Adrenal gland (tissue), 12 donors: ENCODE results near the gene IDS. TPM values are rescaled to one million over a fixed set of nuclear protein-coding genes. Genes with fewer than 3 reads are reported as not detected.
"Not testable (repeated sequence)": the region's sequence is repeated elsewhere in the genome, so short reads cannot be mapped to it uniquely, and the experiment has no call there.

ENCODE experiments used
- DNase-seq, 7 donors: peaks; one replicate each; pipeline ENCODE4 v3.0.0-alpha.2; 2019 to 2020
- H3K27ac ChIP-seq, 5 donors: fragments of 200-600 bp; sonication (generic) in 4 of 5; 1 replicate in 3 of 5; 2 replicates in 2 of 5; pipeline versions ENCODE4 v1.5.1 to v1.8.0; 2016 to 2020; ENCODE audit warnings: mild to moderate bottlenecking in 1 of 5
- H3K27me3 ChIP-seq: fragments of 200-600 bp; 2 replicates; pipeline ENCODE4 v1.8.0; 2021
- H3K36me3 ChIP-seq, 2 donors: fragments of 200-600 bp; replicated peaks in 1 of 2; 1 replicate in 1 of 2; 2 replicates in 1 of 2; pipeline versions ENCODE4 v1.5.1 to v1.8.0; 2018 to 2022
- H3K4me1 ChIP-seq, 2 donors: fragments of 200-600 bp; replicated peaks in 1 of 2; 1 replicate in 1 of 2; 2 replicates in 1 of 2; pipeline versions ENCODE4 v1.5.1 to v1.8.0; 2018 to 2021
- H3K4me3 ChIP-seq, 4 donors: fragments of 200-600 bp; sonication (generic) in 3 of 4; one replicate each; pipeline ENCODE4 v1.5.1; 2016 to 2018
- H3K9me3 ChIP-seq, 3 donors: fragments of 200-600 bp; sonication (generic) in 1 of 3; replicated peaks in 1 of 3; 1 replicate in 2 of 3; 2 replicates in 1 of 3; pipeline versions ENCODE4 v1.5.1 to v1.8.0; 2016 to 2021
- CTCF ChIP-seq, 6 experiments: fragments of 450-650 bp in 4 of 6; fragments of 200-600 bp in 2 of 6; sonication (generic) in 1 of 6; IDR thresholded peaks; 1 replicate in 5 of 6; 2 replicates in 1 of 6; pipeline versions ENCODE4 v1.5.1 to v1.8.0; 2016 to 2021; ENCODE audit warnings: antibody characterized with exemption in 6 of 6, mild to moderate bottlenecking in 2 of 6, moderate library complexity in 1 of 6
- POLR2A ChIP-seq, 2 donors: fragments of 450-650 bp; IDR thresholded peaks; one replicate each; pipeline ENCODE4 v1.6.1; 2017; ENCODE audit warnings: antibody characterized with exemption in 2 of 2, mild to moderate bottlenecking in 2 of 2, moderate library complexity in 1 of 2
- WGBS, 4 donors: extraction: QIAGEN DNeasy Blood & Tissue Kit in 2 of 4; methylation state at CpG; one replicate each; pipeline versions ENCODE4 v1.1.5 to v1.1.7; 2013 to 2017; 5-methylcytosine and 5-hydroxymethylcytosine counted together
- intact Hi-C, 2 donors: fragments of 100-400 bp; cut with DNase I; formaldehyde crosslinking; loops; one replicate each; pipeline versions ENCODE4 v1.14.1 to v1.15.0; 2022 to 2023
- polyA plus RNA-seq, 3 donors: library from polyadenylated mRNA; stranded (reverse); fragments of 200-250 nt in 2 of 3; fragments of 350-450 nt in 1 of 3; fragmentation: Illumina TruSeq in 1 of 3; extraction: RNeasy Lipid Tissue Mini Kit (QIAGEN cat#74804) in 1 of 3; gene quantifications; one replicate each; pipeline ENCODE4 v1.2.3, GENCODE V29; 2013 to 2014
- total RNA-seq, 9 donors: library from RNA; depleted of rRNA in 4 of 9; stranded (reverse); fragments of >200 nt in 4 of 9; fragments of 120-200 nt in 1 of 9; fragmentation: NEBNext Ultra II Directional in 1 of 9; extraction: Animal tissue kit (Norgen Biotek cat#: 25700) in 1 of 9; gene quantifications; one replicate each; pipeline versions ENCODE4 v1.1.0 to v1.2.4, GENCODE V29; 2013 to 2023
- donor health status: healthy with polysubstance abuse.
- donor health status: Bipolar disorder and iron deficiency.
- donor health status: DM: yes; HTN: yes; CAD: no.
- donor health status: DM: no; HTN: no; CAD: no.
- donor health status: DM: no; HTN: no; CAD: no.
- donor health status: DM: yes; HTN: yes; CAD: no.

IDS gene
- total and polyA plus RNA-seq, 12 donors, result 19.5 to 87.6 (median 50.2) TPM

DNA sequence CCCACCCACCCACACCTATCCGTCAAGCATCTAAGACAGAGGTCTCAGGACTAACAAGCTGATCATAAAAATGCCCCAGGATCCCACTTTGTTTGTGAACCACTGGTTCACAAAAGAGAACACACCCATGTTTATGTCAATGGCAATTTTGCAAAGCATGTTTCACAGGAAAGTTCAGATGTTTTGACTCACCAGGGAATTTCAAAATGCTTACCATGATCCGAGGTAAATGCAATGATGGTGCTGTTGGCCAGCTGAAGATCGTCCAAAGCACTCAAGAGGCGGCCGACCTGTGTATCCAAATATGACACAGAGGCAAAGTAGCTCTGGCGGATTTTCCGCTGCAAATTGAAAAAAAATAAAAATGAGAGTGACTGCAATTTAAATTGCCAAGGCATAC lies 15.0 kb downstream of the IDS start:
- H3K4me1 ChIP-seq, result no peaks in the 10 kb centered on the region
- no peaks in the 10 kb centered on the region for H3K27me3 ChIP-seq
- peaks cover 0 to 32% of the 10 kb centered on the region in 2 donors for H3K36me3 ChIP-seq
- WGBS, 4 donors, result 74 to 92% (median 84%) methylated on average over 7 of the region's 7 CpGs
- H3K4me3 ChIP-seq, result no peak overlapping the region
- DNase-seq, result no peak
- TF ChIP-seq CTCF (IDR thresholded peaks at IDR 0.05), result no peak
- H3K27ac ChIP-seq, result no peak overlapping the region
- H3K9me3 ChIP-seq, result no peaks in the 10 kb centered on the region
- intact Hi-C loops, result no loop called here

- DNase-seq, H3K4me1 ChIP-seq, H3K9me3 ChIP-seq, H3K27ac ChIP-seq, H3K27me3 ChIP-seq, intact Hi-C loops, H3K4me3 ChIP-seq: not testable (repeated sequence)
- WGBS, 4 donors, result 50 to 80% (median 67%) methylated on average over 1 to 12 of the region's 17 CpGs
- H3K36me3 ChIP-seq, result peaks cover 0 to 22% of the 10 kb centered on the region in 2 donors
Measured at GRCh38 chrX:149488411-149489052, 16.6 kb downstream of the IDS start.

DNA sequence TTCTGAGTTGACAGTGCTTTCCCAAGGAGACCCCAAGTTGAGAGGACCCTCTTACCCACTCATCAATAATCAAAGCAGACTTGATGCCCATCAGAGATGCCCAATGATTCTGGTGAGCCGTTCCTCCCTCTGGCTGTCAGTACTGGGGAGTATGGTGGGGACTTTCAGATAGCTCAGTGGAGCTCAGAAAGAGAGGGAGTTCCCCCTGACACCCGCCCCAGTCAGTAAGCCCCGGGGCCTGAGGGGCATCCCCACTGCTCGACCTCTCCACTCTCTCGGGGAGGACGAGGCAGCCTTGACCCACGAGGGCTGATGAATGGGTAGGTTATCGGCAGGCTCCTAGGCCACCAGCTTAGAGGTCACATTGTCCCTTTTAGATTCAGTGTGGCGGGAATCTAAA lies 17.1 kb downstream of the IDS start:
- H3K27ac ChIP-seq, H3K27me3 ChIP-seq, DNase-seq, H3K4me1 ChIP-seq, intact Hi-C loops, H3K9me3 ChIP-seq, H3K4me3 ChIP-seq: not testable (repeated sequence)
- 57 to 64% methylated on average over 1 to 3 of the region's 9 CpGs; no CpG with 5 or more reads in 2 of the 4 donors for WGBS, 4 donors
- H3K36me3 ChIP-seq, result peaks cover 0 to 22% of the 10 kb centered on the region in 2 donors

DNA sequence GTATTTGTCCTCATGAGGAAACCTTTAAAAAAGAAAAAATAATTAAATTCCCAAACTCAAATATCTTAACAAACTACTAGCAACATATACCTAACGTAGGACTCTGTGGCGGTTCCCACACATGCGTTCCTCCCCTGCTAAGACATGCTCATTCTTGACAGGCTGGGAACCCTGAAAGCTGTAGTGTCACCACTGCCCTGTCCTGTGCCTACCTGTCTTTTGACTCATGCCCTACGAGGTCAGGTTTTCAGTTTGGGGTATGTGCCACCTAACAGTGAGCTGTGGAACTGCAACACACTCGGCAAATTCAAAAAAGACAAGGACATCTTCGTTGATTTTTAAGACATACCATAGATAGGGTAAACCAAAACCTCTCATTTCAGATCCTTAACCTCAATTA lies 17.8 kb downstream of the IDS start:
- DNase-seq, result peak in 1 of 7 donors; percentile 5
- Histone ChIP-seq H3K27ac (no peak overlapping the region), H3K4me1 (no peaks in the 10 kb centered on the region), H3K4me3 (no peak overlapping the region), H3K27me3 (no peaks in the 10 kb centered on the region), H3K9me3 (no peaks in the 10 kb centered on the region), H3K36me3 (peaks cover 0 to 22% of the 10 kb centered on the region in 2 donors)
- no peak for TF ChIP-seq POLR2A (IDR thresholded peaks at IDR 0.05)
- no peak for TF ChIP-seq CTCF (IDR thresholded peaks at IDR 0.05)
- intact Hi-C loops, result no loop called here
- whole genome bisulfite sequencing, 4 donors, result 62 to 78% (median 71%) methylated on average over 6 of the region's 6 CpGs

GRCh38 chrX:149476513-149476912 lies 28.6 kb downstream of the IDS start:
- intact Hi-C loops, result no loop called here
- Histone ChIP-seq H3K4me1 (no peaks in the 10 kb centered on the region), H3K9me3 (no peaks in the 10 kb centered on the region), H3K27ac (no peak overlapping the region), H3K36me3 (no peaks in the 10 kb centered on the region), H3K27me3 (no peaks in the 10 kb centered on the region), H3K4me3 (no peak overlapping the region)
- no peak for DNase-seq
- TF ChIP-seq POLR2A (IDR thresholded peaks at IDR 0.05), result no peak
- TF ChIP-seq CTCF (IDR thresholded peaks at IDR 0.05), result no peak
- WGBS, 4 donors, result 62 to 100% (median 85%) methylated on average over 2 of the region's 2 CpGs
